Keratinocyte (primary cell): Measurements from ENCODE around the gene RETREG2.

ENCODE experiments used
- CTCF ChIP-seq, 3 experiments: IDR thresholded peaks in 1 of 3; conservative IDR thresholded peaks in 1 of 3; optimal IDR thresholded peaks in 1 of 3; 2 replicates in 2 of 3; 3 replicates in 1 of 3; pipeline versions ENCODE3 to v1.5.1; 2011; ENCODE audit warnings: low read length in 3 of 3, mild to moderate bottlenecking in 3 of 3, moderate library complexity in 2 of 3, control low read depth in 1 of 3, inconsistent platforms in 1 of 3; ENCODE audit not compliant: insufficient read depth in 2 of 3; ENCODE audit errors: extremely low read depth in 1 of 3
- EZH2 ChIP-seq: IDR thresholded peaks from one replicate; pipeline ENCODE4 v1.6.1; 2012; ENCODE audit warnings: inconsistent platforms, mild to moderate bottlenecking, low read length, moderate library complexity

- TF ChIP-seq CTCF (optimal IDR thresholded peaks at IDR 0.05 in 1 of 3, IDR thresholded peaks at IDR 0.05 in 1 of 3, conservative IDR thresholded peaks at IDR 0.05 in 1 of 3; ENCODE audit: extremely low read depth in 1 of 3, insufficient read depth in 2 of 3, low read length in 3 of 3) (no peak), EZH2 (no peak)
Observed at GRCh38 chr2:219172231-219173154, 5.6 kb upstream of the RETREG2 start.
